WTC11 (cell line): ENCODE data around the gene PSMB2.

Experiments
- ATF2 ChIP-seq: sonication (generic); formaldehyde crosslinking; IDR thresholded peaks from 2 replicates; pipeline ENCODE4 v1.8.1; 2022; ENCODE audit warnings: low read depth, missing genetic modification reagents, borderline replicate concordance
- CTCF ChIP-seq: fragments of 200-600 bp; IDR thresholded peaks from 2 replicates; pipeline ENCODE4 v1.8.0; 2022; ENCODE audit warnings: antibody characterized with exemption
- E2F5 ChIP-seq: sonication (generic); formaldehyde crosslinking; IDR thresholded peaks from 2 replicates; pipeline ENCODE4 v1.8.1; 2022; ENCODE audit warnings: mild to moderate bottlenecking, moderate library complexity, missing genetic modification reagents
- HMGXB4 ChIP-seq: sonication (generic); formaldehyde crosslinking; IDR thresholded peaks from 2 replicates; pipeline ENCODE4 v1.8.1; 2023; ENCODE audit warnings: mild to moderate bottlenecking, moderate library complexity, missing genetic modification reagents
- MYBL2 ChIP-seq: sonication (generic); formaldehyde crosslinking; IDR thresholded peaks from 2 replicates; pipeline ENCODE4 v1.8.1; 2023; ENCODE audit warnings: mild to moderate bottlenecking, moderate library complexity, missing genetic modification reagents
- NR3C1 ChIP-seq: sonication (generic); formaldehyde crosslinking; conservative IDR thresholded peaks from 2 replicates; pipeline ENCODE4 v1.8.1; 2023; ENCODE audit warnings: low read depth, mild to moderate bottlenecking, missing genetic modification reagents
- SP1 ChIP-seq: sonication (generic); formaldehyde crosslinking; conservative IDR thresholded peaks from 2 replicates; pipeline ENCODE4 v1.8.1; 2022; ENCODE audit warnings: missing genetic modification reagents
- ZNF121 ChIP-seq: sonication (generic); formaldehyde crosslinking; IDR thresholded peaks from 2 replicates; pipeline ENCODE4 v1.8.0; 2023; ENCODE audit warnings: missing genetic modification reagents
- ZNF512 ChIP-seq: sonication (generic); formaldehyde crosslinking; IDR thresholded peaks from 2 replicates; pipeline ENCODE4 v1.8.1; 2022; ENCODE audit warnings: missing genetic modification reagents, borderline replicate concordance

GRCh38 chr1:35569936-35570335, 71.4 kb downstream of the PSMB2 start:
- no peak for TF ChIP-seq E2F5 (CRISPR knock-in tag)
- TF ChIP-seq HMGXB4: no peak
- TF ChIP-seq CTCF: no peak
- TF ChIP-seq NR3C1: no peak
- TF ChIP-seq ZNF512: no peak
- no peak for TF ChIP-seq MYBL2
- TF ChIP-seq SP1: no peak
- TF ChIP-seq ATF2 (CRISPR knock-in tag): no peak
- TF ChIP-seq ZNF121 (CRISPR knock-in tag): no peak
